GM18861 (cell line): Measurements from ENCODE around the gene MRPL18.

Source experiments
- ATAC-seq: cut with Tn5 transposase; IDR thresholded peaks from one replicate; pipeline ENCODE4 v1.9.1; 2021; ENCODE audit not compliant: unreplicated experiment

MRPL18 gene

DNA sequence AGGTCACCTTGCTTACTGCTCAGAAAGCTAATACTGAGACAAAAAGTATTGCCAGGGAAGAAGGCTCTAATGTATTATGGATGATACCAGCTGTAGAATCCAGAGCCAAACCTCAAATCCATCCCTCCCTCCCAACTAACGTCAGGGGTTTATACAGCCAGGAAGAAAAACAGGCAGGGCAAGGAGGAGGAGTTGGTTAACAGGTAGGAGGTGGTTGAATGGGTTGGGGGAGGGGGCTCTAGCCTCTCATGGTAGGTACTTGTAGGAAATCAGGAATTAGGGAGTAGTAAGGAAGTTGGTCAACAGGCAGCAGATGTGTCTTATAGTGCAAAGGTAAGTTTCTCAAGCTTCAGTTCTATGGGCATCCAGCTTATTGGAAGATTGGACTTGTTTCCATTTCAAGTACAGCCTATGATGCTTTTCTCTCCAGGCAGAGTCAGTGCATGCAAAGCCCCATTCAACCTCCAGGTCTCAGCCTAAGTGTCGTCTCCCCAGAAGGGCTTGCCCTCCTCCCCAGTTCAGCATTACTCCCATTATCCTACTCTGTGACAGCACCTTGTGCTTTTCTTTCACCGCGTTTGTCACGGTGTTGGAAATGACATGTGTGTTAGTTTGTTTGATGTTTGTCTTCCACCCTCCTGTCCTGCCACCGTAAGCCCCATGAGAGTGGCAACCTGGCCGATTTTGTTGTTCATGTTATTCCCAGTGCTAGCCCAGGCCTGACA, 47.9 kb downstream of the MRPL18 start:
- ATAC-seq = no peak

DNA sequence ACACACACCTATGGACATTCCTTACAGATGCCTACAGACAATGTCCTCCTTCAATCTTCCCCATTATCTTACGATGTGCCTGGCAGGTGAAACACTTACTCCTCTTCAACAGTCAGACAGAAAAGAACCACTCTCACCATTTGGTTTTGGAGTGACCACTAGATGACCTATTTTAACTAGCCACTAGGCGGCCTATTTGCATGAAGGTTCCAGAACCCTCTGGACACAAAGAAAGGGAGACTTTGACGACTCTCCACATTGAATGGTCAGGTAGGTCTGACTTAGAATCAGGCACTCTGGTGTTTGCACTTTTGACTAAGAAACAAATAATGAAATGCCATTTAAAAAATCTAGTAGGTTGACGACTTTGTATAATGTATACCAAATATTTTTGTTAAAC, 51.8 kb downstream of the MRPL18 start:
- ATAC-seq = no peak

DNA sequence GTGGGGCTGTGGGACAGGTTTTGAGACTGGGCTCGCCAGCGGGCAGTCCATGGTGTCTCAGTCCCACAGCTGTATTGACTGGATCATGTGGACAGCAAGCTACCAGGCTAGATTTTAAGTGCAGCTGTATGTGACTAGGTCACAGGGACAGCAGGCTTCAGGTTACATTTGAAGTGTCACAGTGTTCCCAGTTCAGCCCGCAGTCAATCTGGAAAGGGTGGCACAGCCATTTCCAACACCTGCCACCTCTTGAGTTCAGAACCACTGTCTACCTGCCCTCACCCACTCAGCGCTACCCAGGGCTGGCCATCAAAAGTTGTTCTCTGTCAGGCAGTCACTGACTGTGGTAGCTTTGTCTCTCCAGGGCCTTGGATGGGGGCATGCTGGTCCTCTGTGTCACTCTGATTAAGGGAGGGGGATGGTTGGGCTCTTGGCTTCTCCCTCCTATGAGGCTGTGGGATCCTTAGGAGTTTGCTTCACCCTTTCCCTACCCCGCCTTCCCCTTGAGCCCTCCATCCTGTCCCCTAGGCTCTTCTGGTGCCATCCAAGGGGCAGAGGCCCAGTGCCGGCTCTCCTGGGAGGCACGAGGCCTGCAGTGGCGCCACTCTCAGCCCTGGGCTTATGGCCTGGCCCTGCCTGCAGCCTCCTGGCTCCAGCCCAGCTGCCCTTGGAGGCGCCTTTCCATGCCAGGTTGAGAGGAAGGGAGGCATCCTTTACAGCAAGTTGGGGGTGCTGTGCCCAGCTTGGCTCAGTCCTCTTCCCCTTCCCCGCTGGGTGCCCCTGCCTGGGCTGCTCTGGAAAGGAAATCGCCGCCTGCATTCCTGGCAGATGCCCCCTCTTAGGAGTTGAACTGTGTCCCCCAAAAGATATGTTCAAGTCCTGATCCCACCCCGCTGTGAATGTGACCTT, 54.7 kb downstream of the MRPL18 start:
- no peak for ATAC-seq
